Tibial artery (tissue), 4 donors: ENCODE data around the gene SLC20A1.

Experiments
- DNase-seq, 2 donors: peaks; one replicate each; pipeline ENCODE4 v3.0.0-alpha.2; 2019
- H3K27ac ChIP-seq, 2 donors: fragments of 200-600 bp; sonication (generic) in 1 of 2; 1 replicate in 1 of 2; 2 replicates in 1 of 2; pipeline ENCODE4 v1.5.1; 2018 to 2019; ENCODE audit warnings: mild to moderate bottlenecking in 1 of 2
- H3K27me3 ChIP-seq, 2 donors: fragments of 200-600 bp; sonication (generic) in 1 of 2; one replicate each; pipeline versions ENCODE4 v1.5.1 to v1.6.0; 2016 to 2019
- H3K36me3 ChIP-seq, 3 donors: fragments of 200-600 bp; sonication (generic) in 2 of 3; one replicate each; pipeline ENCODE4 v1.5.1; 2016 to 2019; ENCODE audit warnings: mild to moderate bottlenecking in 2 of 3
- H3K4me1 ChIP-seq, 4 donors: fragments of 200-600 bp; sonication (generic) in 2 of 4; 1 replicate in 3 of 4; 2 replicates in 1 of 4; pipeline ENCODE4 v1.5.1; 2016 to 2019
- H3K4me3 ChIP-seq, 2 donors: fragments of 200-600 bp; sonication (generic) in 1 of 2; 1 replicate in 1 of 2; 2 replicates in 1 of 2; pipeline ENCODE4 v1.5.1; 2018 to 2019; ENCODE audit warnings: mild to moderate bottlenecking in 2 of 2
- H3K9me3 ChIP-seq, 3 donors: fragments of 200-600 bp; sonication (generic) in 1 of 3; one replicate each; pipeline ENCODE4 v1.5.1; 2016 to 2019
- intact Hi-C: fragments of 100-400 bp; cut with DNase I; formaldehyde crosslinking; loops from one replicate; pipeline ENCODE4 v1.15.0; 2023; ENCODE audit warnings: low total_unique reads
- TF ChIP-seq, protein P1 (sequence below), 2 experiments: fragments of 200-600 bp in 1 of 2; fragments of 450-650 bp in 1 of 2; IDR thresholded peaks; one replicate each; pipeline ENCODE4 v1.5.1; 2017 to 2019; ENCODE audit warnings: antibody characterized with exemption in 2 of 2, mild to moderate bottlenecking in 1 of 2, moderate library complexity in 1 of 2

The SLC20A1 gene

DNA sequence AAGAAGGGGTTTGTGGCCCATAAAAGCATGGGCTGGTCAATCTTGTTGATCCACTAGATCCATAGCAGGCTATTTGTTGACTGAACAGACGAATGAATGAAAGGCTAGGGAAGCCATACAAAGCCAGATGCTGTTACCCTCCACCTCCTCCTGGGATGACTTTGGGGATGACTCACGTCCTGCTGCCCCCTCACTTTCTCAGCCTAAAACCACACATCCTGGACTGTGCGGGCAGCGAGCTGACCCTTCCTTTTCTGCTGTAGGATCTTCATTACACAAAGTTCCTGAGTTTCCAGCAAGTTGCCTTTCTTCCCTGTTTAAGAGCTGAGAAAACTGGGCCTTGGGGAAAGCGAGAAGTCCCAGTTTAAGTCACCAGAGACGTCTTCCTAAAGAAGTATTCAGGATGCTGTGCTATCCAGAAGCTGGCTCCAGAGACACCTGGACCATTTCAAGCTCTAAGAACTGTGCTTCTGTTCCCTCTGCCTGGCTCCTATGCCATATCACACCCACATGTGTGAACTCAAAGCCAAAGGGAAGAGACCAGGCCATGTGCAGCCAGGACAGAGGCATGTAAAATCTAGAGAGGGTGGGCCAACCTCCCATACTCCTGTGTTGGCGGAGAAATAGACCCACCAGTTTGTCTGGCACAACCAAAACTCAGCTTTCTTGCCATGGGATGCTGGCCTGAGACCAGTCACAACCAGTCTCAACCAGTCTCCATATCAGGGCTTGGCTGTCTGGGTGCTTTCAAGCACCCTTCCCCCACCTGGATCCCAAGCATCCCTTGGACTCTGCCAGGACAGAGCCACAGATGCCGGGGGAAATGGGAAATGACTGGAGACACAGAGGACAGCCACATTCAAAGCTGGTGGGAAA, 4.7 kb upstream of the SLC20A1 start:
- H3K4me1 ChIP-seq, result peaks cover 0 to 20% (median 8%) of the 10 kb centered on the region in 4 donors
- no peak overlapping the region for H3K4me3 ChIP-seq
- no peak for DNase-seq
- intact Hi-C loops, result loop anchor here (10.0 kb wide), 1 partner anchor 56 kb away; the partner anchor contains the start of gene CHCHD5
- H3K36me3 ChIP-seq, result no peaks in the 10 kb centered on the region
- no peaks in the 10 kb centered on the region for H3K9me3 ChIP-seq
- H3K27ac ChIP-seq, result peak overlapping the region; percentile 36 to 38
- TF ChIP-seq, protein P1, sequence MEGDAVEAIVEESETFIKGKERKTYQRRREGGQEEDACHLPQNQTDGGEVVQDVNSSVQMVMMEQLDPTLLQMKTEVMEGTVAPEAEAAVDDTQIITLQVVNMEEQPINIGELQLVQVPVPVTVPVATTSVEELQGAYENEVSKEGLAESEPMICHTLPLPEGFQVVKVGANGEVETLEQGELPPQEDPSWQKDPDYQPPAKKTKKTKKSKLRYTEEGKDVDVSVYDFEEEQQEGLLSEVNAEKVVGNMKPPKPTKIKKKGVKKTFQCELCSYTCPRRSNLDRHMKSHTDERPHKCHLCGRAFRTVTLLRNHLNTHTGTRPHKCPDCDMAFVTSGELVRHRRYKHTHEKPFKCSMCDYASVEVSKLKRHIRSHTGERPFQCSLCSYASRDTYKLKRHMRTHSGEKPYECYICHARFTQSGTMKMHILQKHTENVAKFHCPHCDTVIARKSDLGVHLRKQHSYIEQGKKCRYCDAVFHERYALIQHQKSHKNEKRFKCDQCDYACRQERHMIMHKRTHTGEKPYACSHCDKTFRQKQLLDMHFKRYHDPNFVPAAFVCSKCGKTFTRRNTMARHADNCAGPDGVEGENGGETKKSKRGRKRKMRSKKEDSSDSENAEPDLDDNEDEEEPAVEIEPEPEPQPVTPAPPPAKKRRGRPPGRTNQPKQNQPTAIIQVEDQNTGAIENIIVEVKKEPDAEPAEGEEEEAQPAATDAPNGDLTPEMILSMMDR (IDR thresholded peaks at IDR 0.05), result no peak
- no peaks in the 10 kb centered on the region for H3K27me3 ChIP-seq

- DNase-seq, result no peak
- Histone ChIP-seq H3K4me1 (peaks cover 0 to 22% (median 9%) of the 10 kb centered on the region in 4 donors), H3K4me3 (no peak overlapping the region), H3K27me3 (no peaks in the 10 kb centered on the region), H3K27ac (peak overlapping the region; percentile 36 to 38), H3K9me3 (no peaks in the 10 kb centered on the region), H3K36me3 (no peaks in the 10 kb centered on the region)
- TF ChIP-seq, protein P1 (IDR thresholded peaks at IDR 0.05), result no peak
- intact Hi-C loops, result loop anchor here (10.0 kb wide), 1 partner anchor 57 kb away; the partner anchor contains the start of gene CHCHD5
These were observed 4.0 kb upstream of the SLC20A1 start for GRCh38 chr2:112641701-112642100.

GRCh38 chr2:112642561-112642960, 3.2 kb upstream of the SLC20A1 start:
- Histone ChIP-seq H3K4me1 (peaks cover 0 to 31% (median 11%) of the 10 kb centered on the region in 4 donors), H3K9me3 (no peaks in the 10 kb centered on the region), H3K4me3 (no peak overlapping the region), H3K27me3 (no peaks in the 10 kb centered on the region), H3K27ac (no peak overlapping the region), H3K36me3 (peaks cover 0 to under 1% (median 0%) of the 10 kb centered on the region in 3 donors)
- no peak for DNase-seq
- intact Hi-C loops, result loop anchor here (10.0 kb wide), 1 partner anchor 58 kb away; the partner anchor contains the start of gene CHCHD5
- TF ChIP-seq, protein P1 (IDR thresholded peaks at IDR 0.05), result no peak

DNA sequence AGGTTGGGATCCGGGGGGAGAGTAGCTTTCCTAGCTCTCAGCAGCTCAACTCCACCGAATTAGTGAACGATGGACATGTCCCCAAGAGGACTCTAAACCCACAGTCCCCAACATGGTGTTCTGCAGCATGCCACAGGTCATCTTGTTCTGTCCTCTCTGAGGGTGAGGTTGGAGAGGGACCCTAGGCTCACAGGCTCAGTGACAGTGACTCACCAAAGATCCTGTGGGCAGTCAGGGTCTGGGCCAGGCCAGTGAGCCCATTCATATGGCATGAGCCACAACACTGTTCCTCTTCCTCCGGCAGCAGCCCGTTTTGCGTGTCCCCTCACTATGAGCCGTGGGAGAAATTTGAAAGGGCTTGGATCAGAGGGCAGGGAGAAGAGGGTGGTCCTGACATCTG, 2.8 kb upstream of the SLC20A1 start:
- no peaks in the 10 kb centered on the region for H3K27me3 ChIP-seq
- H3K27ac ChIP-seq, result no peak overlapping the region
- no peak for DNase-seq
- intact Hi-C loops, result loop anchor here (10.0 kb wide), 1 partner anchor 58 kb away; the partner anchor contains the start of gene CHCHD5
- no peak overlapping the region for H3K4me3 ChIP-seq
- peaks cover 0 to 4% (median 0%) of the 10 kb centered on the region in 3 donors for H3K36me3 ChIP-seq
- H3K9me3 ChIP-seq, result no peaks in the 10 kb centered on the region
- TF ChIP-seq, protein P1 (IDR thresholded peaks at IDR 0.05), result no peak
- H3K4me1 ChIP-seq, result peaks cover 0 to 35% (median 11%) of the 10 kb centered on the region in 4 donors

GRCh38 chr2:112643488-112643887, 2.3 kb upstream of the SLC20A1 start:
- DNase-seq, result no peak
- peaks cover 0 to 40% (median 12%) of the 10 kb centered on the region in 4 donors for H3K4me1 ChIP-seq
- TF ChIP-seq, protein P1 (IDR thresholded peaks at IDR 0.05), result no peak
- no peaks in the 10 kb centered on the region for H3K9me3 ChIP-seq
- no peak overlapping the region for H3K4me3 ChIP-seq
- H3K36me3 ChIP-seq, result peaks cover 0 to 4% (median 3%) of the 10 kb centered on the region in 3 donors
- H3K27me3 ChIP-seq, result no peaks in the 10 kb centered on the region
- intact Hi-C loops, result loop anchor here (10.0 kb wide), 1 partner anchor 59 kb away; the partner anchor contains the start of gene CHCHD5
- H3K27ac ChIP-seq, result peak overlapping the region in 1 of 2 donors; percentile 89
